ENCODE results near the gene ZNF804A. TPM values are rescaled to one million over a fixed set of nuclear protein-coding genes. Genes with fewer than 3 reads are reported as not detected.
"Not testable (repeated sequence)": the region's sequence is repeated elsewhere in the genome, so short reads cannot be mapped to it uniquely, and the experiment has no call there.

The ZNF804A gene
- total and polyA plus RNA-seq, 5 donors: not detected

GRCh38 chr2:184879671-184880070, 281.3 kb downstream of the ZNF804A start:
- Histone ChIP-seq H3K9me3 (ENCODE audit: control insufficient read depth, low read length) (no peaks in the 10 kb centered on the region), H3K4me1 (ENCODE audit: control insufficient read depth, insufficient read depth, low read length) (no peaks in the 10 kb centered on the region), H3K27me3 (ENCODE audit: control insufficient read depth, insufficient read depth) (no peaks in the 10 kb centered on the region), H3K27ac (ENCODE audit: low read length) (no peak overlapping the region), H3K4me3 (ENCODE audit: low read length) (no peak overlapping the region)
- ATAC-seq (no peak), DNase-seq (no peak)
- 63% methylated on average over 1 of the region's 1 CpG for WGBS
- intact Hi-C loops (cut with DNase I): no loop called here

- H3K4me3 ChIP-seq (ENCODE audit: low read length); H3K27me3 ChIP-seq (ENCODE audit: control insufficient read depth, insufficient read depth); intact Hi-C loops (cut with DNase I); H3K9me3 ChIP-seq (ENCODE audit: control insufficient read depth, low read length); ATAC-seq; H3K4me1 ChIP-seq (ENCODE audit: control insufficient read depth, insufficient read depth, low read length); H3K27ac ChIP-seq (ENCODE audit: low read length): not testable (repeated sequence)
- DNase-seq: peak in 1 of 3 donors; percentile 5
- 83% methylated on average over 2 of the region's 2 CpGs for WGBS
These were observed 288.3 kb downstream of the ZNF804A start for GRCh38 chr2:184886585-184886984.

- no peaks in the 10 kb centered on the region for H3K27me3 ChIP-seq (ENCODE audit: control insufficient read depth, insufficient read depth)
- ATAC-seq: no peak
- no peaks in the 10 kb centered on the region for H3K9me3 ChIP-seq (ENCODE audit: control insufficient read depth, low read length)
- H3K27ac ChIP-seq (ENCODE audit: low read length): no peak overlapping the region
- H3K4me3 ChIP-seq (ENCODE audit: low read length): no peak overlapping the region
- no peaks in the 10 kb centered on the region for H3K4me1 ChIP-seq (ENCODE audit: control insufficient read depth, insufficient read depth, low read length)
- intact Hi-C loops (cut with DNase I): no loop called here
- no peak for DNase-seq
These were observed 292.0 kb downstream of the ZNF804A start for GRCh38 chr2:184890311-184890710.

GRCh38 chr2:184904991-184905390, 306.7 kb downstream of the ZNF804A start:
- no peak for ATAC-seq
- H3K27me3 ChIP-seq (ENCODE audit: control insufficient read depth, insufficient read depth): no peaks in the 10 kb centered on the region
- 74% methylated on average over 1 of the region's 1 CpG for WGBS

GRCh38 chr2:184906160-184906559, 307.8 kb downstream of the ZNF804A start:
- intact Hi-C loops (cut with DNase I): no loop called here
- WGBS: 81% methylated on average over 4 of the region's 4 CpGs

More at GRCh38 chr2:184904991-184905390, 306.7 kb downstream of the ZNF804A start:
- Histone ChIP-seq H3K27ac (ENCODE audit: low read length) (no peak overlapping the region), H3K4me3 (ENCODE audit: low read length) (no peak overlapping the region), H3K4me1 (ENCODE audit: control insufficient read depth, insufficient read depth, low read length) (no peaks in the 10 kb centered on the region), H3K9me3 (ENCODE audit: control insufficient read depth, low read length) (no peaks in the 10 kb centered on the region)
- intact Hi-C loops (cut with DNase I): no loop called here
- DNase-seq: no peak

GRCh38 chr2:184906709-184907108, 308.4 kb downstream of the ZNF804A start:
- Histone ChIP-seq H3K9me3 (ENCODE audit: control insufficient read depth, low read length) (no peaks in the 10 kb centered on the region), H3K4me3 (ENCODE audit: low read length) (no peak overlapping the region), H3K4me1 (ENCODE audit: control insufficient read depth, insufficient read depth, low read length) (no peaks in the 10 kb centered on the region), H3K27ac (ENCODE audit: low read length) (no peak overlapping the region), H3K27me3 (ENCODE audit: control insufficient read depth, insufficient read depth) (no peaks in the 10 kb centered on the region)
- intact Hi-C loops (cut with DNase I): no loop called here
- ATAC-seq: no peak
- 60% methylated on average over 1 of the region's 1 CpG for WGBS
- no peak for DNase-seq

More at GRCh38 chr2:184906160-184906559, 307.8 kb downstream of the ZNF804A start:
- no peak overlapping the region for H3K4me3 ChIP-seq (ENCODE audit: low read length)
- no peak for DNase-seq
- H3K27ac ChIP-seq (ENCODE audit: low read length): no peak overlapping the region
- no peaks in the 10 kb centered on the region for H3K9me3 ChIP-seq (ENCODE audit: control insufficient read depth, low read length)
- no peak for ATAC-seq
- no peaks in the 10 kb centered on the region for H3K27me3 ChIP-seq (ENCODE audit: control insufficient read depth, insufficient read depth)
- no peaks in the 10 kb centered on the region for H3K4me1 ChIP-seq (ENCODE audit: control insufficient read depth, insufficient read depth, low read length)

GRCh38 chr2:184908966-184909365, 310.6 kb downstream of the ZNF804A start:
- Histone ChIP-seq H3K4me1 (ENCODE audit: control insufficient read depth, insufficient read depth, low read length) (no peaks in the 10 kb centered on the region), H3K27ac (ENCODE audit: low read length) (no peak overlapping the region), H3K27me3 (ENCODE audit: control insufficient read depth, insufficient read depth) (no peaks in the 10 kb centered on the region), H3K9me3 (ENCODE audit: control insufficient read depth, low read length) (no peaks in the 10 kb centered on the region), H3K4me3 (ENCODE audit: low read length) (no peak overlapping the region)
- intact Hi-C loops (cut with DNase I): no loop called here
- DNase-seq (no peak), ATAC-seq (no peak)
- WGBS: 46% methylated on average over 1 of the region's 1 CpG

DNA sequence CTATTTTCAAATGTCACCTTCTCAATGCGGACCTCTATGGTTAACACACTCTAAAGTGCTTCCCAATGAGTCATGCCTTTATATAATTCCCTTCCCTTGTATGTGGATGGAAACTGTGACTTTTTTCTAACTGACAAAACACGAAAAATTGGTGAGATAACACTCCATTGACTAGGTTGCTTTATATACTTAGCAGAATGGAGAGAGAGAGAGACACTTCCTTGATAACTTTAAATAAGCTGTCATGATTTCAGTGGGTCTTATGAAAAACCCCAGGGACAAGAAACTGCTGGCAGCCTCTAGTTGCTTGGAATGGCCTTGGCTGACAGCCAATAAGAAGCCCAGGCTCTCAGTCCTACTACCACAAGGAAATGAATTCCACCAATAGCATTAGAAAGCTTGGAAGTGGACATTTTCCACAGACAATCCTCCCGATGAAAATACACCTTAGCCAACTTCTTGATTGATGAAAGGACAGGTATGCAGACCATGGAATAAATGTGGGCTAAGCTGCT, 322.2 kb downstream of the ZNF804A start:
- Histone ChIP-seq H3K27ac (ENCODE audit: low read length) (no peak overlapping the region), H3K9me3 (ENCODE audit: control insufficient read depth, low read length) (no peaks in the 10 kb centered on the region), H3K4me1 (ENCODE audit: control insufficient read depth, insufficient read depth, low read length) (no peaks in the 10 kb centered on the region), H3K4me3 (ENCODE audit: low read length) (no peak overlapping the region), H3K27me3 (ENCODE audit: control insufficient read depth, insufficient read depth) (no peaks in the 10 kb centered on the region)
- intact Hi-C loops (cut with DNase I): no loop called here
- no peak for DNase-seq
- WGBS: 20% methylated on average over 3 of the region's 3 CpGs
- no peak for ATAC-seq

GRCh38 chr2:184921676-184922075, 323.3 kb downstream of the ZNF804A start:
- 21% methylated on average over 2 of the region's 2 CpGs for WGBS
- H3K9me3 ChIP-seq (ENCODE audit: control insufficient read depth, low read length): no peaks in the 10 kb centered on the region
- H3K27ac ChIP-seq (ENCODE audit: low read length): no peak overlapping the region
- intact Hi-C loops (cut with DNase I): no loop called here
- no peak overlapping the region for H3K4me3 ChIP-seq (ENCODE audit: low read length)
- ATAC-seq (no peak), DNase-seq (no peak)
- H3K4me1 ChIP-seq (ENCODE audit: control insufficient read depth, insufficient read depth, low read length): no peaks in the 10 kb centered on the region
- H3K27me3 ChIP-seq (ENCODE audit: control insufficient read depth, insufficient read depth): no peaks in the 10 kb centered on the region

DNA sequence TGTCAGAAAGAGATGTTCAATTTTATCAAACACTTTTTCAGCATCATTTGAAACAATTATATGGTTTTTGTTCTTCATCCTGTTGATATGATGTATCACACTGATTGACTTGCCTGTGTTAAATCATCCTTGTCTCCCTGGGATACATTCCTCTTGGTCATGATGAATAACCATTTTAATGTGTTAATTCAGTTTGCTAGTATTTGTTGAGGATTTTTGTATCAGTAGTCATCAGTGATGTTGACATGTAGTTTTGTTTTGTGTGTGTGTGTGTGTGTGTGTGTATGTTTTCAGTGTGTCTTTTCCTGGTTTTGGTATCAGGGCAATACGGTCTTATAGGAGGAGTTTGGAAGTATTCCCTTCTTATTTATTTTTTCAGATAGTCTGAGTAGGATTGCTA, 325.4 kb downstream of the ZNF804A start:
- Histone ChIP-seq H3K27me3 (ENCODE audit: control insufficient read depth, insufficient read depth) (no peaks in the 10 kb centered on the region), H3K4me1 (ENCODE audit: control insufficient read depth, insufficient read depth, low read length) (no peaks in the 10 kb centered on the region), H3K9me3 (ENCODE audit: control insufficient read depth, low read length) (no peaks in the 10 kb centered on the region), H3K27ac (ENCODE audit: low read length) (no peak overlapping the region), H3K4me3 (ENCODE audit: low read length) (no peak overlapping the region)
- intact Hi-C loops (cut with DNase I): no loop called here
- ATAC-seq: no peak
- no peak for DNase-seq
- WGBS: 61% methylated on average over 1 of the region's 1 CpG

GRCh38 chr2:184927040-184927439, 328.7 kb downstream of the ZNF804A start:
- DNase-seq (no peak), ATAC-seq (no peak)
- no peaks in the 10 kb centered on the region for H3K27me3 ChIP-seq (ENCODE audit: control insufficient read depth, insufficient read depth)
- H3K9me3 ChIP-seq (ENCODE audit: control insufficient read depth, low read length): no peaks in the 10 kb centered on the region
- H3K4me3 ChIP-seq (ENCODE audit: low read length): no peak overlapping the region
- intact Hi-C loops (cut with DNase I): no loop called here
- H3K4me1 ChIP-seq (ENCODE audit: control insufficient read depth, insufficient read depth, low read length): no peaks in the 10 kb centered on the region
- no peak overlapping the region for H3K27ac ChIP-seq (ENCODE audit: low read length)
- 84% methylated on average over 2 of the region's 2 CpGs for WGBS

DNA sequence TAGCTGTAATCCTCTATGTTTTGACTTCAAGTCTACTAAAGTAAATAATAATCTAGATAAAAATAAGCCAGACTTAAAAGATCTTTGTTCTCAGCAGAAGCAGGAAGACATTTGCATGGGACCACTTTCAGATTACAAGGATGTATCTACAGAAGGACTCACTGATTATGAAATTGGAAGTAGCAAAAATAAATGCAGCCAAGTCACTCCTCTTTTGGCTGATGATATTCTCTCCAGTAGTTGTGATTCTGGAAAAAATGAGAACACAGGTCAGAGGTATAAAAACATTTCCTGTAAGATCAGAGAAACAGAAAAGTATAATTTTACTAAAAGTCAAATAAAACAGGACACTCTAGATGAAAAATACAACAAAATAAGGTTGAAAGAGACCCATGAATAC, 338.4 kb downstream of the ZNF804A start:
- no peaks in the 10 kb centered on the region for H3K27me3 ChIP-seq (ENCODE audit: control insufficient read depth, insufficient read depth)
- no peak for DNase-seq
- intact Hi-C loops (cut with DNase I): no loop called here
- H3K27ac ChIP-seq (ENCODE audit: low read length): no peak overlapping the region
- no peak for ATAC-seq
- no peaks in the 10 kb centered on the region for H3K4me1 ChIP-seq (ENCODE audit: control insufficient read depth, insufficient read depth, low read length)
- H3K4me3 ChIP-seq (ENCODE audit: low read length): no peak overlapping the region
- H3K9me3 ChIP-seq (ENCODE audit: control insufficient read depth, low read length): no peaks in the 10 kb centered on the region
